Small intestine (tissue), 7 donors: ENCODE data around the gene SAP25. TPM values are rescaled to one million over a fixed set of nuclear protein-coding genes. Genes with fewer than 3 reads are reported as not detected.

ENCODE experiments used
- DNase-seq, 2 donors: peaks; one replicate each; pipeline versions ENCODE4 v3.0.0 to v3.0.0-alpha.2; 2013
- FAIRE-seq: peaks from 2 replicates; lab custom pipeline; 2012; peaks lifted over from hg19 to GRCh38; lab: Jason Lieb, UNC
- H3K27ac ChIP-seq, 3 donors: one replicate each; pipeline ENCODE4 v1.5.1; 2013; ENCODE audit warnings: low read length in 2 of 3, mild to moderate bottlenecking in 2 of 3, control low read depth in 1 of 3, inconsistent platforms in 1 of 3, low read depth in 1 of 3, moderate library complexity in 1 of 3
- H3K27me3 ChIP-seq, 3 donors: one replicate each; pipeline ENCODE4 v1.6.1; 2013; ENCODE audit warnings: low read length in 3 of 3, inconsistent platforms in 1 of 3; ENCODE audit not compliant: control insufficient read depth in 3 of 3, insufficient read depth in 3 of 3
- H3K36me3 ChIP-seq, 3 donors: one replicate each; pipeline ENCODE4 v1.6.1; 2013; ENCODE audit warnings: low read length in 3 of 3, inconsistent platforms in 1 of 3, low read depth in 1 of 3, mild to moderate bottlenecking in 1 of 3, moderate library complexity in 1 of 3; ENCODE audit not compliant: control insufficient read depth in 3 of 3, insufficient read depth in 2 of 3
- H3K4me1 ChIP-seq, 3 donors: one replicate each; pipeline ENCODE4 v1.6.1; 2013; ENCODE audit warnings: low read length in 2 of 3, inconsistent platforms in 1 of 3, low read depth in 1 of 3, mild to moderate bottlenecking in 1 of 3, moderate library complexity in 1 of 3; ENCODE audit not compliant: control insufficient read depth in 3 of 3, insufficient read depth in 2 of 3
- H3K4me3 ChIP-seq, 3 donors: one replicate each; pipeline ENCODE4 v1.5.1; 2013; ENCODE audit warnings: low read length in 3 of 3, control low read depth in 1 of 3, inconsistent platforms in 1 of 3, low read depth in 1 of 3, mild to moderate bottlenecking in 1 of 3, moderate library complexity in 1 of 3
- H3K9me3 ChIP-seq, 2 donors: one replicate each; pipeline ENCODE4 v1.6.1; 2013; ENCODE audit warnings: low read depth in 1 of 2, low read length in 1 of 2; ENCODE audit not compliant: control insufficient read depth in 2 of 2, insufficient read depth in 1 of 2
- WGBS, 3 donors: extraction: QIAGEN DNeasy Blood & Tissue Kit; methylation state at CpG; one replicate each; pipeline ENCODE4 v1.1.7; 2013; 5-methylcytosine and 5-hydroxymethylcytosine counted together
- polyA plus RNA-seq, 4 donors: library from polyadenylated mRNA; stranded (reverse) in 3 of 4; unstranded in 1 of 4; fragments of 200-250 nt in 3 of 4; fragments of 120-200 nt in 1 of 4; gene quantifications; one replicate each; pipeline versions ENCODE4 v1.2.1 to v1.2.3, GENCODE V29; 2013
- donor health status: healthy with polysubstance abuse.
- donor health status: control.
- donor health status: control.
- donor health status: Bipolar disorder and iron deficiency.
- donor health status: healthy.

The SAP25 gene
- polyA plus RNA-seq, 4 donors = 2.0 to 28.2 (median 12.9) TPM

DNA sequence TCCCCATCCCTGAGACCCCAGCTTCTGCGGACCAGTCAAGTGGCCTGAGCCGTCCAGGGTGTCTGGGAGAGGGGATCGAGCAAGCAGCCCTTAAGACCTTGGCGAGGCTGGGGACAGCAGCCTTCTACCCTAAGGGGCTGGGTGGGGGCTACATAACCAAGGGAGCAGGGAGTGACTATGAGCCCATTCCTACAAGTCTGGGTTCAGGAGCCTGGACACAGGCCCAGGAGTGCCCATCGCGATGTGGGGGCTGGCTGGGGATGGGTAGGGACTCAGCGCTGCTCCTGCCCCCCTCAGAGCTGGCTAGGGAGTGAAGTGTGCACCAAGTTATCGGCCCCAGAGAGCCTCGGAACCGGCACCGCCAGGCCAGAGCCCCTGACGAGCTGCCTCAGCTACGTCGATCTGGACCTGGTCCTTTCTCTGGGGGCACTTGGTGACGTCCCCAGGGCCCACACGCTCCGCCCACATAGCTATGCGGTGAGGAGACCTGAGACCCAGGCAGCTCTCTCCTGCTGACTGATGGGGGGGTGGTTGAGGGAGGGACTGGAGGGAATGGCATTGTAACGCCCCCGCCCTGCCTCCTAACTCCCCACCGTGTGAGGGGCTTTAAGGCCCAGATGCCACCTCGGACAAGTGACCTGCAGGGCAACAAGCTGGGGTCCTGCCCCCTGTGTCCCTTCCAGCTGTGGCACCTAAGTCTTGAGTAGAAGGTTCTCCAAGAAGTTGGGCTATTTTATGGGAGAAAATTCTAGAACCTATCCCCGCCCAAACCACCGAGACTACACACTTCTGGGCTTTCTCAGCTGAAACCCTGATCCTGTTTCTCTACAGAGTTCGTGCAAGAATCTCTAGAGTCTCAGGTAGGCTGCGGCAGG is 2.5 kb downstream of the SAP25 start:
- FAIRE-seq (no peak), DNase-seq (peak in 1 of 2 donors; percentile 32)
- Histone ChIP-seq H3K4me1 (peaks cover 3 to 36% (median 14%) of the 10 kb centered on the region in 3 donors), H3K9me3 (no peaks in the 10 kb centered on the region), H3K27ac (no peak overlapping the region), H3K36me3 (peaks cover 11 to 50% (median 14%) of the 10 kb centered on the region in 3 donors), H3K27me3 (no peaks in the 10 kb centered on the region), H3K4me3 (no peak overlapping the region)
- WGBS, 3 donors = 61 to 73% (median 72%) methylated on average over 26 of the region's 26 CpGs

DNA sequence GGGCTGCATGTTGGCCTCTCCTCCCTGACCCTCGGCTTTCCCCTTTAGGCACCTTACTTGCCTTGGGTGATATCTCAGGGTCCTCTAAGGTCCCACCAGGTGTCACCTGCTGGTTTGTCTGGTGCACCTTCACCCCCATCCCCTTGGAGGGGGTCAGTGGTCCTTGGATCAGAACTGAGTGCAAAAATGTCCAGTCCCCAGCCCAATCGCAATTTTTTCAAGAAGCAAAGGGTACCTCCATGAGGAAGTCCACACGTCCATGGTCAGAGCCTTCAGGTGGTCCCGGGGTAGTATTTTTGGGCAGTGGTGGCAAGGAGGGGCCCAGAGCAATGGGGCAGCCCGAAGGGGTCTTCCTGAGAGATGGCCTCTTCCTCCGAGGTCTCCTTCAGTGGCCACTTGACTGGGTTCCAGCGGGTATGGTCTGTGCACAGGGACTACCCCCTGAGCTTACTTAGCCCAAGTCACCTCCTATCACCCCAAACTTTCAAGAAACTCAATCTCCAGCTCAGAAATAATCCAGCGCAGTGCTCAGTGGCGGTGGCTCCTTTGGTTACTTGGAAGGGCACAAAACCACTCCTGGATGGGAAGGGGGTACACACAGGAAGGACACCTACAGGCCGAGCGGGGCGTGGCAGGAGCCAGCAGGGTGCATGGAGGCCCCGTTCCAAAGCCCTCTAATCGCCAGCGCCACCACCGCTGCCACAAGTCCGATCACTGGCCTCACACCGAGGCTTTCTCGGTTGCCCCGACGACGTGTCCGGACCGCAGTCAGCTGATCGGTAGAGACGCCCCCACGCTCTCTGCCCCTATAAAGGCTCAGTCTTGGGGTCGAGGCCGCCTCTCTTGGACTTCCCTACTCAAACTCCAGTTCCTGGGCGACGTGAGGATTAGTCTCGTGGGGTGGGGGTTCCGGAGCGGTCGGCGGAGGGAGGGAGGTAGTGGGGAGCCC is 4.5 kb downstream of the SAP25 start:
- Histone ChIP-seq H3K27ac (peak overlapping the region in 1 of 3 donors; percentile 26), H3K36me3 (peaks cover 0 to 49% (median 0%) of the 10 kb centered on the region in 3 donors), H3K27me3 (no peaks in the 10 kb centered on the region), H3K4me1 (peaks cover 3 to 36% (median 14%) of the 10 kb centered on the region in 3 donors), H3K9me3 (no peaks in the 10 kb centered on the region), H3K4me3 (peak overlapping the region in 2 of 3 donors; percentile 12 to 33)
- 20 to 23% (median 22%) methylated on average over 36 of the region's 36 CpGs for WGBS, 3 donors
- peak; percentile 50 to 74 for DNase-seq
- FAIRE-seq = no peak

DNA sequence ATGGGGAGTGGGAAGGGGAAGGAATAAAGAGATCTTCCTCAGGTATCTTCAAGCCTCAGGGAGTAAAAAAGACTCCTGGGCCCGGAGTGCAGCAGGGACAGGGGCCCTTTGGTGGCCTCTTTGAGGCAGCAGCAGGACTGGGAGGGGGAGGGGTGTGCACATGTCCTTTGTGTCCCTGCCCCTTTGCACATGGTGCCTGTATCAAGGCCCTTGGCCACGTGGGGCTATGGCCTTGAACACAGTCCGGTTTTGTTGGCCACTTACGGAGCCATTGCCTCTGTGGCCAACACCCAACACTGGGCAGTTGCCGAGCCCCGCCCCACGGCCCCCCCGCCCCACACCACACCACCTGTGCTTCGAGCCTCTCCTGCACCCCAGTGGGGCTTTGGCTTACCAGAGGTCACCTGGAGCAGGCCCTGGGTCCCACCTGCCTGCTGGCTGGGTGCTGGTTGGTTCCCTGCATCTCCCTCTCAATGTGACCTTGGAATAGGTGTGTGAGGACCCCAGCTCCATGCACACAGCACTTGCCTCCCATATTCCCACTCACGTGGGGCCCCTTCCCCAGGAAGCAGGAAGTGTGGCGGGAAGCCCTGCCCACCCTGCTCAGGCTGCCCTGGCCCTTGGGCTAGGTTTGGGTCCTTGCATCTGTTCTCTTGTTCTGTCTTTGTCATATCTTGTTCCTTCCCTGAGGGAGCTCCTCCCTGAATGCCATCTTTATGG is 5.4 kb downstream of the SAP25 start:
- no peak overlapping the region for H3K4me3 ChIP-seq
- FAIRE-seq (no peak), DNase-seq (peak; percentile 55 to 81)
- no peaks in the 10 kb centered on the region for H3K9me3 ChIP-seq
- H3K27me3 ChIP-seq = no peaks in the 10 kb centered on the region
- peaks cover 3 to 36% (median 14%) of the 10 kb centered on the region in 3 donors for H3K4me1 ChIP-seq
- no peak overlapping the region for H3K27ac ChIP-seq
- H3K36me3 ChIP-seq = peaks cover 0 to 52% (median 0%) of the 10 kb centered on the region in 3 donors
- 46 to 68% (median 56%) methylated on average over 9 to 11 of the region's 11 CpGs for WGBS, 3 donors

DNA sequence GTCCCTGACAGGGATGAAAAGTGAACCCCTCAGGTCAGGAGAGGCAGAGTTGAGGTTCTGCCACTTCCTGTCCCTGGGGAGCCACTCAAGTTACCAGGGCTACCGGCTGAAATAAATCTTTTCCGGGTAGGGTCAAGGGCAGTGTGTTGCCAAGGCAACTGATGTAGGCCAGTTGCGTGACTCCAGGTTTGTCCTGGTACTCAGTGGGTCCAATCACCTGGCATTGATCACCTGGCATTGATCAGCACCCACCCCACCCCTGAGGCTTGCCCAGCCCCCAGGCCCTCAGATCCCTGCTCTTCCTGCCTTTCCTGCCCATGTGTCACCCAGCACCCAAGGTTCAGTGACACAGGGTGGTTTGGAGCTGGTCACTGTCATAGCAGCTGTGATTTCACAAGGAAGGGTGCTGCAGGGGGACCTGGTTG is 5.9 kb downstream of the SAP25 start:
- Histone ChIP-seq H3K4me1 (peaks cover 3 to 36% (median 14%) of the 10 kb centered on the region in 3 donors), H3K9me3 (no peaks in the 10 kb centered on the region), H3K27me3 (no peaks in the 10 kb centered on the region), H3K4me3 (no peak overlapping the region), H3K27ac (peak overlapping the region in 1 of 3 donors; percentile 12), H3K36me3 (peaks cover 0 to 52% (median 4%) of the 10 kb centered on the region in 3 donors)
- DNase-seq (no peak), FAIRE-seq (no peak)
- WGBS, 3 donors = 28 to 43% (median 37%) methylated on average over 3 of the region's 3 CpGs

GRCh38 chr7:100567031-100567730 is 6.5 kb downstream of the SAP25 start:
- FAIRE-seq (no peak), DNase-seq (no peak)
- no peaks in the 10 kb centered on the region for H3K27me3 ChIP-seq
- H3K9me3 ChIP-seq = no peaks in the 10 kb centered on the region
- H3K27ac ChIP-seq = no peak overlapping the region
- H3K36me3 ChIP-seq = peaks cover 0 to 53% (median 4%) of the 10 kb centered on the region in 3 donors
- WGBS, 3 donors = 73 to 79% (median 78%) methylated on average over 12 of the region's 12 CpGs
- H3K4me3 ChIP-seq = no peak overlapping the region
- H3K4me1 ChIP-seq = peaks cover 3 to 36% (median 14%) of the 10 kb centered on the region in 3 donors

- H3K9me3 ChIP-seq = no peaks in the 10 kb centered on the region
- DNase-seq (no peak), FAIRE-seq (no peak)
- WGBS, 3 donors = 82 to 87% (median 83%) methylated on average over 6 of the region's 6 CpGs
- H3K27me3 ChIP-seq = no peaks in the 10 kb centered on the region
- peaks cover 0 to 60% (median 4%) of the 10 kb centered on the region in 3 donors for H3K36me3 ChIP-seq
- H3K4me3 ChIP-seq = no peak overlapping the region
- H3K4me1 ChIP-seq = peaks cover 3 to 34% (median 14%) of the 10 kb centered on the region in 3 donors
- H3K27ac ChIP-seq = no peak overlapping the region
These were observed 7.6 kb downstream of the SAP25 start for GRCh38 chr7:100566018-100566531.

DNA sequence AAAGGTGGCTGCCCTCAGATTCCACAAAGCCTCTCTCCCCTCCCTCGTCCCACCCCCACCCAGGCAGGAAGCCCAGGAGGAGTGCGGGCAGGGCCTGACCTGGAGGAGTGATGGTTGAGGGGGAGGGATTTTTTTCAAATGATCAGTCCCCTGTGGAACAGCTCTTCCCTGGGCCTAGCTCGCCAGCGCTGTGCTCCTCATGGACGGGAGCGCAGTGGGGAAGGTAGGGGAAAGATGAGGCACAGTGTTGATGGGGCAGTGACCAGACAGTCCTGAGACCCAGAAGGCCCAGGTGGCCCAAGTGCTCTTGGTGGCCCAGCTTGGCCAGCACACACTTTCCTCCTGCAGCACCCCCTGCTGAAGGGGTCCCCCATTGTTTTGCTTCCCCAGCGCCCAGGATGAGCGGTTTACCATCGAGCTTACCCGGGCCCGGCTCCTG is 8.5 kb downstream of the SAP25 start:
- H3K4me1 ChIP-seq = peaks cover 3 to 25% (median 14%) of the 10 kb centered on the region in 3 donors
- no peak overlapping the region for H3K27ac ChIP-seq
- no peaks in the 10 kb centered on the region for H3K9me3 ChIP-seq
- no peaks in the 10 kb centered on the region for H3K27me3 ChIP-seq
- peaks cover 0 to 66% (median 4%) of the 10 kb centered on the region in 3 donors for H3K36me3 ChIP-seq
- no peak overlapping the region for H3K4me3 ChIP-seq
- DNase-seq = no peak
- 94 to 96% (median 95%) methylated on average over 11 of the region's 11 CpGs for WGBS, 3 donors
- FAIRE-seq = no peak
